ENCODE results near the gene SOHLH2. TPM values are rescaled to one million over a fixed set of nuclear protein-coding genes. Genes with fewer than 3 reads are reported as not detected.

SOHLH2 gene
- total RNA-seq (0.93 and 1.8 TPM in 2 replicates), polyA plus RNA-seq (1.0 TPM in 1 of 2 replicates, not detected in the other)

DNA sequence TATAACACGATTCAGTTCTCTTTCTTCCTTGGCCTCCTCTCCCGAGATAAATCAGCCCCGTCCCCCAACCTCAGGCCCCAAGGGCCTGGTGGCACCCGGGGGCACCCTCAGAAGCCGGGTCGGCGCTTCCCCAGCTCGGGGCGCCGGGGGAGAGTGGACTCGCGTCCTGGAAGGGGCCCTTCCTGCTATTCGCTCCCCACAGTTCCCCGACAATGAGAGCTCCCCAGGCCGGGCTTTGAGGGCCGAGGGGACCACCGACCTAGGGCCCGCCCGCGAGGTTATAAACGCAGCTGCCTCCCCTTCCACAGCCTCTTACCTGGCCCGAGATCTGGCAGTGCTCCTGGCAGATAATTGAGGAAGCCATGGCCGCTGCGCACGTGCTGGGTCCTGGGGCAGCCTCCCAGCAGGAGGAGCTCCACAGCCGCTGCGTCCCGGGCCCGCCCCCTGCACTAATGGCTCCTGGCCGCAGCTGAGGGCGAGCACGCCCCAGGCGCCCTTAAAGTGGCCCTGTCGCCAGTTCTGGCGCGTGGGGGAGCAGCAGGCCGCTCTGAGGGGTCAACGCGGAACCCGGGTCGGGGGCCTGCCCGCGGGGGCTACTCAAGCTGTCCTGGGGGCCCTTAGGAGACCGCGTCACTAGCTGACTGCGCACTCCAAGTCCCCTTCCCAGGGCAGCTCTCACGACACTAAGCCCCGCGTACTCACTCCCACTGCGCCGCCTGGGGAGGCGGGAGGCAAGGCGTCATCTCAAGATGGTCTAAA is at the start of gene SOHLH2:
TSS of gene SOHLH2 (minus strand) at position 394 of the 759 bp plus-strand sequence. CDS start at position 364, 30 bp downstream.
- Histone ChIP-seq H3K79me2 (no peaks in the 10 kb centered on the region), H3K9me2 (replicated peaks; ENCODE audit: insufficient read depth) (no peaks in the 10 kb centered on the region), H4K20me1 (ENCODE audit: insufficient read depth, poor library complexity, severe bottlenecking) (no peaks in the 10 kb centered on the region), H3K4me1 (ENCODE audit: insufficient read depth) (no peaks in the 10 kb centered on the region), H3K4me3 (no peak within 1 kb of the TSS), H2AFZ (no peak within 1 kb of the TSS), H3K36me3 (replicated peaks; ENCODE audit: insufficient read depth, low read depth) (no peaks in the 10 kb centered on the region), H3K27me3 (no peaks in the 10 kb centered on the region), H3K9me3 (ENCODE audit: low read depth) (no peaks in the 10 kb centered on the region), H3K27ac (no peak within 1 kb of the TSS), H3K4me2 (no peak within 1 kb of the TSS)
- 96% methylated on average over 40 of the region's 53 CpGs for WGBS (ENCODE audit: low lambda C conversion rate, missing lambda C conversion rate)
- no peak for TF ChIP-seq EZH2 (IDR thresholded peaks at IDR 0.05; ENCODE audit: borderline replicate concordance)
- TF ChIP-seq EZH2phosphoT487 (IDR thresholded peaks at IDR 0.05; ENCODE audit: low read depth, severe bottlenecking, unreplicated experiment) = no peak
- TF ChIP-seq, protein P1, sequence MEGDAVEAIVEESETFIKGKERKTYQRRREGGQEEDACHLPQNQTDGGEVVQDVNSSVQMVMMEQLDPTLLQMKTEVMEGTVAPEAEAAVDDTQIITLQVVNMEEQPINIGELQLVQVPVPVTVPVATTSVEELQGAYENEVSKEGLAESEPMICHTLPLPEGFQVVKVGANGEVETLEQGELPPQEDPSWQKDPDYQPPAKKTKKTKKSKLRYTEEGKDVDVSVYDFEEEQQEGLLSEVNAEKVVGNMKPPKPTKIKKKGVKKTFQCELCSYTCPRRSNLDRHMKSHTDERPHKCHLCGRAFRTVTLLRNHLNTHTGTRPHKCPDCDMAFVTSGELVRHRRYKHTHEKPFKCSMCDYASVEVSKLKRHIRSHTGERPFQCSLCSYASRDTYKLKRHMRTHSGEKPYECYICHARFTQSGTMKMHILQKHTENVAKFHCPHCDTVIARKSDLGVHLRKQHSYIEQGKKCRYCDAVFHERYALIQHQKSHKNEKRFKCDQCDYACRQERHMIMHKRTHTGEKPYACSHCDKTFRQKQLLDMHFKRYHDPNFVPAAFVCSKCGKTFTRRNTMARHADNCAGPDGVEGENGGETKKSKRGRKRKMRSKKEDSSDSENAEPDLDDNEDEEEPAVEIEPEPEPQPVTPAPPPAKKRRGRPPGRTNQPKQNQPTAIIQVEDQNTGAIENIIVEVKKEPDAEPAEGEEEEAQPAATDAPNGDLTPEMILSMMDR (IDR thresholded peaks at IDR 0.05; ENCODE audit: poor library complexity) = no peak
- no peak for DNase-seq (ENCODE audit: low spot score)

DNA sequence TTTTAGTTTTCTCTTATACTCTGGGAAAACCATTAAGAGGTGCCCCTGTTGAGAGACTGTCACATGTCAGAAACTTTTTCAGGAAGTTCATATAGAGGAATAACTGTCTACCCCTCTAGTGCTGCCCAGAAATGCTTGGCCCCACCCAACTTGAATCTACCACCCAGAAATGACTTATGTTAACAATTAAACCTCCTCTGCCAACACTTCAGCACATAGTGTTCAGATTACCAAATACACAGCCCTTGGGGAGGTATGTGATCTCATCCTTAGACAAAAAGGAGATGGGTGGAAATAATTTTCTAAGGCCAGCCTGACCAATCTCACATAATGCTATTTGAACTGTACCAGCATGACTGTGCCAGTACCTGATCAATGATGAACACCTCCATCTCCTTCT is 47.6 kb upstream of the SOHLH2 start:
- Histone ChIP-seq H3K9me3 (ENCODE audit: low read depth) (no peaks in the 10 kb centered on the region), H3K4me2 (no peak overlapping the region), H3K4me3 (no peak overlapping the region), H3K79me2 (no peaks in the 10 kb centered on the region), H3K36me3 (replicated peaks; ENCODE audit: insufficient read depth, low read depth) (no peaks in the 10 kb centered on the region), H3K27ac (no peak overlapping the region), H2AFZ (no peak overlapping the region), H3K9me2 (replicated peaks; ENCODE audit: insufficient read depth) (no peaks in the 10 kb centered on the region), H3K27me3 (no peaks in the 10 kb centered on the region), H4K20me1 (ENCODE audit: insufficient read depth, poor library complexity, severe bottlenecking) (no peaks in the 10 kb centered on the region), H3K4me1 (ENCODE audit: insufficient read depth) (no peaks in the 10 kb centered on the region)
- TF ChIP-seq EZH2phosphoT487 (IDR thresholded peaks at IDR 0.05; ENCODE audit: low read depth, severe bottlenecking, unreplicated experiment) = no peak
- TF ChIP-seq, protein P1 (IDR thresholded peaks at IDR 0.05; ENCODE audit: poor library complexity) = no peak
- TF ChIP-seq EZH2 (IDR thresholded peaks at IDR 0.05; ENCODE audit: borderline replicate concordance) = no peak
- DNase-seq (ENCODE audit: low spot score) = no peak

GRCh38 chr13:36261011-36261410 is 46.7 kb upstream of the SOHLH2 start:
- TF ChIP-seq, protein P1 (IDR thresholded peaks at IDR 0.05; ENCODE audit: poor library complexity) = no peak
- no peak for TF ChIP-seq EZH2 (IDR thresholded peaks at IDR 0.05; ENCODE audit: borderline replicate concordance)
- no peak for TF ChIP-seq EZH2phosphoT487 (IDR thresholded peaks at IDR 0.05; ENCODE audit: low read depth, severe bottlenecking, unreplicated experiment)
- Histone ChIP-seq H3K4me2 (no peak overlapping the region), H3K27ac (no peak overlapping the region), H3K9me3 (ENCODE audit: low read depth) (no peaks in the 10 kb centered on the region), H3K9me2 (replicated peaks; ENCODE audit: insufficient read depth) (no peaks in the 10 kb centered on the region), H3K27me3 (no peaks in the 10 kb centered on the region), H4K20me1 (ENCODE audit: insufficient read depth, poor library complexity, severe bottlenecking) (no peaks in the 10 kb centered on the region), H2AFZ (no peak overlapping the region), H3K4me1 (ENCODE audit: insufficient read depth) (no peaks in the 10 kb centered on the region), H3K79me2 (no peaks in the 10 kb centered on the region), H3K4me3 (no peak overlapping the region), H3K36me3 (replicated peaks; ENCODE audit: insufficient read depth, low read depth) (no peaks in the 10 kb centered on the region)
- DNase-seq (ENCODE audit: low spot score) = no peak
- WGBS (ENCODE audit: low lambda C conversion rate, missing lambda C conversion rate) = 92% methylated on average over 3 of the region's 3 CpGs

Measured in hepatocyte (in vitro differentiated cells).